Mesothelial cell of epicardium (in vitro differentiated cells): ENCODE results near the gene C9orf78. TPM values are rescaled to one million over a fixed set of nuclear protein-coding genes. Genes with fewer than 3 reads are reported as not detected.

ENCODE experiments used
- DNase-seq, 2 experiments: peaks; one replicate each; pipeline ENCODE4 v3.0.0; 2021; ENCODE audit warnings: low spot score in 2 of 2; ENCODE audit not compliant: unreplicated experiment in 2 of 2
- H3K27ac Mint-ChIP-seq: 2 replicates; pipeline ENCODE4 v1.8.0; 2021; ENCODE audit warnings: mixed read lengths
- H3K27me3 Mint-ChIP-seq: 2 replicates; pipeline ENCODE4 v1.8.0; 2021; ENCODE audit warnings: low read depth, mixed read lengths
- H3K36me3 Mint-ChIP-seq: 2 replicates; pipeline ENCODE4 v1.8.0; 2021; ENCODE audit warnings: mixed read lengths
- H3K4me1 Mint-ChIP-seq: 2 replicates; pipeline ENCODE4 v1.8.0; 2021; ENCODE audit warnings: mixed read lengths
- H3K4me3 Mint-ChIP-seq: 2 replicates; pipeline ENCODE4 v1.8.0; 2021; ENCODE audit warnings: mild to moderate bottlenecking, moderate library complexity, mixed read lengths
- H3K9me3 Mint-ChIP-seq: 2 replicates; pipeline ENCODE4 v1.8.0; 2021; ENCODE audit warnings: mixed read lengths
- total RNA-seq: library from RNA; stranded (reverse); gene quantifications from 3 replicates; pipeline ENCODE4 v1.2.1, GENCODE V29; 2021
- TF ChIP-seq, protein P1 (sequence below): fragments of 200-600 bp; sonication (generic); IDR thresholded peaks from one replicate; pipeline ENCODE4 v1.5.0; 2021; ENCODE audit warnings: antibody characterized with exemption; ENCODE audit not compliant: unreplicated experiment

The C9orf78 gene
- total RNA-seq, 1 donor from 2014 or later = 29.9 TPM

DNA sequence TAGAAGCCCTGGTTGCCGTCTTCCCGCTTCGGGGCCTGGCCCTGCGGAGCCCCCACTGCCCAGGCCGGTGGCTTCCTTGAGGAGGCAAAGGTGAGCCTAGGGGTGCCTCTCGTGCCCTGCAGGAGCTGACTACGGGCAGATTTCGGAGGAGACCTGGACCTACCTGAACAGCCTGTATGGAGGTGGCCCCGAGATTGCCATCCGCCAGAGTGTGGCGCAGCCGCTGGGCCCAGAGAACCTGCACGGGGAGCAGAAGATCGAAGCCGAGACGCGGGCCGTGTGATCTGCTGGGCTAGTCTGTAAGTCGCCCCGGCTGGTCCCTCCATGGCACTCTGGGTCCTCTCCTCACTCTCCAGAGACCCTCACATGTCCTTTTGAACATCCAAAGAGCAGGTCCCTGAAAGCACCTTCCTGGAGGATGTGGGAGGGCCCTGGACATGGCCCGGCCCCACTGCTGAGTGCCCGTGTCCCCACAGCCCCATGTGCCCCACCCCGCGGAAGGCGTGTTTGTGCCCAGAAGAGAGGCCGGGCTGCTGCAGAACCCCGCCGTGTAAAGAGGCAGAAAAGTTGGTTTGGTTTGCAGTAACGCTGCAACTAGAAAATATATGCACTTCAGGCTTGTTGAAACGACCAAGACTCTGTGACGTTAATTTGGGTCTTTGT is 45.0 kb upstream of the C9orf78 start:
- Mint-ChIP-seq H3K27me3 (no peaks in the 10 kb centered on the region), H3K36me3 (peaks cover 10% of the 10 kb centered on the region), H3K27ac (no peak overlapping the region), H3K4me3 (no peak overlapping the region), H3K4me1 (peaks cover 12% of the 10 kb centered on the region), H3K9me3 (no peaks in the 10 kb centered on the region)
- no peak for DNase-seq
- TF ChIP-seq, protein P1, sequence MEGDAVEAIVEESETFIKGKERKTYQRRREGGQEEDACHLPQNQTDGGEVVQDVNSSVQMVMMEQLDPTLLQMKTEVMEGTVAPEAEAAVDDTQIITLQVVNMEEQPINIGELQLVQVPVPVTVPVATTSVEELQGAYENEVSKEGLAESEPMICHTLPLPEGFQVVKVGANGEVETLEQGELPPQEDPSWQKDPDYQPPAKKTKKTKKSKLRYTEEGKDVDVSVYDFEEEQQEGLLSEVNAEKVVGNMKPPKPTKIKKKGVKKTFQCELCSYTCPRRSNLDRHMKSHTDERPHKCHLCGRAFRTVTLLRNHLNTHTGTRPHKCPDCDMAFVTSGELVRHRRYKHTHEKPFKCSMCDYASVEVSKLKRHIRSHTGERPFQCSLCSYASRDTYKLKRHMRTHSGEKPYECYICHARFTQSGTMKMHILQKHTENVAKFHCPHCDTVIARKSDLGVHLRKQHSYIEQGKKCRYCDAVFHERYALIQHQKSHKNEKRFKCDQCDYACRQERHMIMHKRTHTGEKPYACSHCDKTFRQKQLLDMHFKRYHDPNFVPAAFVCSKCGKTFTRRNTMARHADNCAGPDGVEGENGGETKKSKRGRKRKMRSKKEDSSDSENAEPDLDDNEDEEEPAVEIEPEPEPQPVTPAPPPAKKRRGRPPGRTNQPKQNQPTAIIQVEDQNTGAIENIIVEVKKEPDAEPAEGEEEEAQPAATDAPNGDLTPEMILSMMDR = no peak

DNA sequence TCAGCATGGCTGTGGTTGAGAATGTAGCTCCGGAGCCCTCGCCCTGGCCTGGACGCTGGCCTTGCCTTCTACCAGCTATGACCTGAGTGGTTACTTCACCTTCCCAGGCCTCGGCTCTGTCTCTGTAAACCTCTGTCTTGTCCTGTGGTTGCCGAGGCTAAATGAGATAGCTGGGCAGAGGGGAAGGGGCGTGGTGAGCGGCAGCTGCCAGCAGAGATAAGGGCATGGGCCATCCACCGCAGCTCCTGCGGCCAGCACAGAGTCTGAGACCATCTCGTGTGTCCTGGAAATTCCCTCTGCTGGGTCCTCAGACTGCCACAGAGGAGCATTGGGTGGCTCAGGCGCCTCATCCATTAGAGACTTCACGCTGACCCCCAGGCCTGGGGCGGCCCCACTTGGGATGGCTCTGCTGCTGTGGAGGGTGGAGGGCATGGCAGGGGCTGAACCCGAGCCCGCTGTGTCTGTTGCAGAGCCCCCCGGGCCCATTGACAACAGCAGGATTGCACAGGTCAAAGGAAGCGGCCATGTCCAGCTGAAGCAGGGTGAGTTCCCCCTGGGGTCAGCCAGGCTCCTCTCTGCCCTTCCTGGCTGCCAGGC is 44.1 kb upstream of the C9orf78 start:
- H3K9me3 Mint-ChIP-seq = no peaks in the 10 kb centered on the region
- no peaks in the 10 kb centered on the region for H3K27me3 Mint-ChIP-seq
- peaks cover 3% of the 10 kb centered on the region for H3K4me1 Mint-ChIP-seq
- H3K36me3 Mint-ChIP-seq = peaks cover 16% of the 10 kb centered on the region
- no peak for DNase-seq
- no peak overlapping the region for H3K27ac Mint-ChIP-seq
- TF ChIP-seq, protein P1 = no peak
- no peak overlapping the region for H3K4me3 Mint-ChIP-seq

DNA sequence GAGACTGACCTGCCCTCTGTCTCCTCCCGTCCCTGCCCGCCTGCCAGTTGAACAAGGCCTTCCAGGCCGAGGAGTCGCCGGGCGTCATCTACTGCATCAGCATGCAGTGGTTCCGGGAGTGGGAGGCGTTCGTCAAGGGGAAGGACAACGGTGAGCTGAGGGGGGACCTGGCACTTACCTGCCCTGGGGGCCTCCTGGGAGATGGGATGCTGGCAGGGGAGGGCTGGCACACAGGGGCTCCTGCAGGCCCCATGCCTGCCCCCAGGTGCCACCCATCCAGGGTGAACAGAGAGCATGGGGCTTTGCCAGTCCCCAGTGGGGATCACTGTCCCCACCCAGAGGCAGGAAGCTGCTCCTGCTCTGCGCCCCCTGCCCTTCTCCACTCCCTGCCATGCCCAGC is 43.2 kb upstream of the C9orf78 start:
- Mint-ChIP-seq H3K4me3 (no peak overlapping the region), H3K4me1 (no peaks in the 10 kb centered on the region), H3K9me3 (no peaks in the 10 kb centered on the region), H3K36me3 (peaks cover 20% of the 10 kb centered on the region), H3K27me3 (no peaks in the 10 kb centered on the region), H3K27ac (no peak overlapping the region)
- TF ChIP-seq, protein P1 = no peak
- no peak for DNase-seq

DNA sequence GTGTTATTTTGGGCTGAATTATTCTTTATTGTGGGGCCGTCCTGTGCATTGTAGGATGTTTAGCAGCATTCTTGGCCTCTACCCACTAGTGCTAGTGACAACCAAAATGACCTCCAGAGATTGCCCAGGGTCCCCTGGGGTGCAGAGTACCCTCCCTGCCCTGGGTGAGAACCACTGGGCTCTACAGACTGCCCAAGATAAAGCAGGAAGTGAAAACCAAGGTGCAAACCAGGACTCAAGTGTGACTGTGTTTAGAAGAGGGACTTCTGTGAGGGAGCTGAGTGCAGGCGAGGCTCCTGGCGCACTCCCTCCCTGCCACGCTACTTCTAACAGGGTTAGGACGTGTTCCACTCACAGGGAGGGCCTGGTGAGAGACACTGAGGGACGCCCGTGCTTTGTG is 41.7 kb upstream of the C9orf78 start:
- peaks cover 17% of the 10 kb centered on the region for H3K36me3 Mint-ChIP-seq
- no peaks in the 10 kb centered on the region for H3K4me1 Mint-ChIP-seq
- no peak for DNase-seq
- H3K9me3 Mint-ChIP-seq = no peaks in the 10 kb centered on the region
- H3K4me3 Mint-ChIP-seq = no peak overlapping the region
- no peak overlapping the region for H3K27ac Mint-ChIP-seq
- TF ChIP-seq, protein P1 = no peak
- H3K27me3 Mint-ChIP-seq = no peaks in the 10 kb centered on the region

DNA sequence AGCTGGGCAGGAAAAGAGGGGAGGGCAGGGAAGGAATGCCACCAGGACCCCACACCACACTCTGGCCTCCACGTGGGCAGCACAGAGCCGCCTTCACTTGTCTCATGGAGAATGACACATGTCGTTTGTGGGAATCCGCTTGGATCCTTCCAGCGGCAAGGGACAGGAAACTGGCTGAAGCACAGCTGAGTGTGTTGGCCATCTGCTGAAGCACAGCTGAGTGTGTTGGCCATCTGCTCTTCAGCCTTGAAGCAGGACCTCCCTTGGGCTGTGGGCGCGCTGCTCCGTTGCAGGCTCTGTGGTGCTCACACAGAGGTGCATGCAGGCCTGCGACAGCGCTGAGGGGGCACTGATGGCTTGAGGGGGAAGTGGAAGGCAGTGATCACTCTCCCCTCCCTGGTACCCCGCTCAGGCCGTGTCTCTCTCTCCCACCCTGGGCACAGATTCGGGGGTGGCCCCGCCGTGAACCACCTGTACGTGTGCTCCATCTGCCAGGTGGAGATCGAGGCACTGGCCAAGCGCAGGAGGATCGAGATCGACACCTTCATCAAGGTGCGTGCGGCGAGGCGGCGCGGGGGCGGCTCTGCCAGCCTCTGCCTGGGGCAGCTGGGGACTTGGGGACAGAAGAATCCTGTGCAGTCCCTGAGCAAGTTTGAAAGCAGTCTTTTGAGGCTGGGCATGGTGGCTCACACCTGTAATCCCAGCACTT is 40.8 kb upstream of the C9orf78 start:
- DNase-seq = no peak
- Mint-ChIP-seq H3K4me3 (no peak overlapping the region), H3K27ac (no peak overlapping the region), H3K27me3 (no peaks in the 10 kb centered on the region), H3K4me1 (no peaks in the 10 kb centered on the region), H3K9me3 (no peaks in the 10 kb centered on the region), H3K36me3 (peaks cover 23% of the 10 kb centered on the region)
- TF ChIP-seq, protein P1 = no peak
